ENCODE measurements around the gene EYS.
"Not testable (repeated sequence)": the region's sequence is repeated elsewhere in the genome, so short reads cannot be mapped to it uniquely, and the experiment has no call there.

Gene EYS

GRCh38 chr6:65633501-65633900 lies 73.5 kb downstream of the EYS start:
- no peak for DNase-seq (ENCODE audit: low read depth in 2 of 2)

DNA sequence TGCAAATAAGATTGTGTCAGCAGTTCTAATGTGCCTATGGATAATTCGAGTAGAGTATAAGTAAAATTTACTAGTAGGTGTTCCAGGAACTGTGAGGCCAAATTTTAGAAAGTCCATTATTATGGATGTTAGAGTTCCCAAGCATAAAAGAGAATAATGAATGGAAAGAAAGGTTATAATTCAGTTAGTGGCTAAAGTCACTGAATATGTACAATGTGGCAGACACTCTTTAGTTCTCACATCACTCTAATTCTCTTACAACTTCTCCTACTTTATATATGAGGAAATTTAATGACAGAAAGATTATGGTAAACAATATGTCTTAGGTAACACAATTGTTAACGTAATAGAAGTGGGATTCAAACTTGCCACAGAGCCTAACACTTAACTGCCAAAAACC lies 75.3 kb downstream of the EYS start:
- no peak for DNase-seq (ENCODE audit: low read depth in 2 of 2)

DNA sequence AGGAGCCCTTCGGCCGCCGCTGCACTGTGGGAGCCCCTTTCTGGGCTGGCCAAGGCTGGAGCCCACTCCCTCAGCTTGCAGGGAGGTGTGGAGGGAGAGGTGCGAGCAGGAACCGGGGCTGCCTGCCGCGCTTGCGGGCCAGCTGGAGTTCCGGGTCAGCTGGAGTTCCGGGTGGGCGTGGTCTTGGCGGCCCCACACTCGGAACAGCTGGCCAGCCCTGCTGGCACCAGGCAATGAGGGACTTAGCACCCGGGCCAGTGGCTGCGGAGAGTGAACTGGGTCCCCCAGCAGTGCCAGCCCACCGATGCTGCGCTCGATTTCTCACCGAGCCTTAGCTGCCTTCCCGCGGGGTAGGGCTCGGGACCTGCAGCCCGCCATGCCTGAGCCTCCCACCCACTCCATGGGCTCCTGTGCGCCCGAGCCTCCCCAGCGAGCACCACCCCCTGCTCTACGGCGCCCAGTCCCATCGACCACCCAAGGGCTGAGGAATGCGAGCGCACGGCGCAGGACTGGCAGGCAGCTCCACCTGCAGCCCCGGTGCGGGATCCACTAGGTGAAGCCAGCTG lies 79.5 kb downstream of the EYS start:
- DNase-seq (ENCODE audit: low read depth in 2 of 2): not testable (repeated sequence)

- DNase-seq (ENCODE audit: low read depth in 2 of 2): no peak
Measured at GRCh38 chr6:65627015-65627414, 80.0 kb downstream of the EYS start.

GRCh38 chr6:65623566-65623965 lies 83.5 kb downstream of the EYS start:
- DNase-seq (ENCODE audit: low read depth in 2 of 2): no peak

DNA sequence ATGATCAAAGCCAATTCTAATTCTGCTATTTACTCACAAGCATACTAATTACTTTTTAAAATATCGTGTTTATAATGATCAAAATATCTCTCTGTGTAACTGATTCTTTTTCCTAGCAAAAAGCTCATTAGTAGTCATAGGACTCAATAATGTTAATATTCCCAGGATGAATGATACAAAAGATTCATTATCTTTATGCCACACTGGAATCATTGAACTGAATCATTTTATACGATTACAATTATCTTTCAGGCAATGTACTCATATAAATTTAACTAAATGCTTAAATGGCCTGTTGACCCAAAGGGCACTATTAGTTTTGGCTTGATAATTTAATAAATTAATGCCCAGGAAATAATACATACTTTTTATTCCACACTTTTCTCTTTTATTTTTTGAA lies 96.3 kb downstream of the EYS start:
- DNase-seq (ENCODE audit: low read depth in 2 of 2): no peak

DNA sequence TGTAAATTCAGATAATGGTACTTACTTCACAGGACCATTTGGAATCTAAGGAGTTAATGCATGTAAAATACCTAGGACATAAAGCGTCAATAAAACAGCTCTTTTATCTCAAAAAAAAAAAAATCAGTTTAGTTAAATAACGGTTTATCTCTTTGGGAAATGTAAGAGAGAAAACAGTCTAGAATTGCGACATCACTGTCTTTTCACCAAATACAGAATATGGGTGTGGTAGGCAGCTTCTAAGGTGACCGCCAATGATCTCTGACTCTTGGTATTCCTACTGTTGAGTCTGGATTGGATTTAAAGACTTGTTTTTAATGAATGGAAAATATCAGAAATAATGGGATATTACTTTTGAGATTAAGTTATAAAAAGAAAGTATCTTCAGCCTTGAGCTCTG lies 111.5 kb downstream of the EYS start:
- no peak for DNase-seq (ENCODE audit: low read depth in 2 of 2)

DNA sequence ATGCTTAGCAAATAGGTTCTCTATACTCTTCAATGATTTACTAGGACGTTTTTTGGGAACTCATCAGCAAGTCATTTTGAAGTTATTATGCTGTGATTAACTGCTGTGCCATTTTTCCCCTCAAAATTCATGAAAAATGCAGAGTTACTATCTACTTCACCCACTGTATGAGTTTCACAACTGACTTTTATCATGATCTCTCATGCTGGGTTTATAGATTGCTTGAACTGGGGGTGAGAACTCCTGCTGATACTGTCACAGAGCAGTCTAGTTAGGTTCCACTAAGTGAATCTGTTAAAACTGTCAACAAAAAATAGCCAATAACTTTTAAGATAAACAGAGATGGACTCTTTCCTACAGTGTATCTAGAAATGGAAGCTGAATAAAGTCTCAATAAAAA lies 136.7 kb downstream of the EYS start:
- no peak for DNase-seq (ENCODE audit: low read depth in 2 of 2)

DNA sequence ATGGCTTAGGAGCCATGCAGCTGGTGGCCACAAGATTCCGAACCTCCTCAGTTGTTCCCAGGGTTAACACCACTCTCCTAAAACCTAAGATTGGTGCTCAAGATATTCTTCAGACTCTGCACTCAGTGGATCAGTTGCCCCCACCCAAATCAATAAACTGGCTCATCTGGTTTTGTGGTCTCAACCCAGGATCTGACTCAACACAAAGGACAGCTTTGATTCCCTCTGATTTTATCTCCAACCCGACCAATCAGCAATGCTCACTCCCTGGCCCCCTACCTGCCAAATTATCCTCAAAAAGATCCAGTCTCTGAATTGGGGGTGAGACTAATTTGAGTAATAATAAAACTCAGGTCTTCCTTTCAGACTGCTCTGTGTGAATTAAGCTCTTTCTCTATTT lies 137.5 kb downstream of the EYS start:
- DNase-seq (ENCODE audit: low read depth in 2 of 2): no peak

GRCh38 chr6:65569056-65569455 lies 138.0 kb downstream of the EYS start:
- DNase-seq (ENCODE audit: low read depth in 2 of 2): not testable (repeated sequence)

- DNase-seq (ENCODE audit: low read depth in 2 of 2): no peak
Measured at GRCh38 chr6:65566117-65566516, 140.9 kb downstream of the EYS start.

DNA sequence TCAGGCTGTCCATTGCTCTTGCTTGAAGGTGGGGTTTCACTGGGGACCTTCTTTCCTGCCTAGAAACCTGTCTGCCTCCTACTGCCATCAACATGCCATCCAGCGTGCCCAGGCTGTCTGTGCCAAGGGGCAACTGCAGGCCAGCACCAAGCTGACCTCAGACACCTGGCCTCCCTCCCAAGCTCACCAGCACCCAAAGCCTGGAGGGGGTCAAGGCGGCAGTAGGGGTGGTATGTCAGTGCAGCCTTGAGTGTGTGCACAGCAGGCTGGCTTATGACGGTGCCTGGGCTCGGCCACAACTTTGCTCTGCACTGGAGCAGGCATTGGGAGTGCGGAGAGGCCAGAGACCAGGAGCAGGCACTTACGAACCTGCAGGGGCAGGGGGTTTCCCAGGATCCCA lies 149.0 kb downstream of the EYS start:
- no peak for DNase-seq (ENCODE audit: low read depth in 2 of 2)

DNA sequence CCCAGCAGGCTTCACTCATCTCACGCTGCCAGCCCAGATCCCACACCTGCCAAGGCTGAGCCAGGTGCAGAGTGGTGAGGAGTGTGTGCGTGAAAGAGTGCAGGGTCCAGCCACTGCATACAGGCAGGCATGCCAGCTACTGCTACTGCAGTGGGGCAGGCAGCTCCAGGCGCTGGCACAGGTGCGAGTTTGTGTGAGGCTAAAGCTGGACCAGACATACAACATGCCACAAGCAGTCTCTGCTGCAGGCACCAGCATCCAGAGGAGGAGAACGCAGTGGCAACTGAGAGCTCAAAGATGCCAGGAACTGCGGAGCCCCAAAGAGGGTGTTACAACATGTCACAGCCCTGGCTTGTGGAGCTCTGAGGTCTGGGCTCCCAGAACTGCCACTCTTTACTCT lies 149.8 kb downstream of the EYS start:
- DNase-seq (ENCODE audit: low read depth in 2 of 2): no peak

DNA sequence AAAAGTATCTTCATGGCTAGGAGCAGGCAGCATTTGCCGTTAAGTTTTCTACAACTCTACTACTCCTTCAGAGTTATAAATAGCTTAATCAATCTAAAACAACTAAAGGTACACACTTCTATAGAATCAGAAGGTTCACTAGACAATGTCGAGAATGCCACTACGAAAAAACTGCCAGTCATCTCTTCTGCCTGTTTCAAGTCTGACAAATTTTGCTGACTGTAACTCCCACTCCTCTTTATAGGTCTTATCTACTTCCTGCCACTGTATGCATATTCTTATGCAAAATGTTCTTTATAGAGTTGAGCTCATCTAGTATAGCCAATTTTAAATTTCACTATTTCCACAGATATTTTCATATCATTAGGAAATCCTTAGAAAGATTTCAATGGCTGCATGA lies 160.1 kb downstream of the EYS start:
- DNase-seq (ENCODE audit: low read depth in 2 of 2): no peak

- no peak for DNase-seq (ENCODE audit: low read depth in 2 of 2)
Measured at GRCh38 chr6:65545920-65546319, 161.1 kb downstream of the EYS start.

DNA sequence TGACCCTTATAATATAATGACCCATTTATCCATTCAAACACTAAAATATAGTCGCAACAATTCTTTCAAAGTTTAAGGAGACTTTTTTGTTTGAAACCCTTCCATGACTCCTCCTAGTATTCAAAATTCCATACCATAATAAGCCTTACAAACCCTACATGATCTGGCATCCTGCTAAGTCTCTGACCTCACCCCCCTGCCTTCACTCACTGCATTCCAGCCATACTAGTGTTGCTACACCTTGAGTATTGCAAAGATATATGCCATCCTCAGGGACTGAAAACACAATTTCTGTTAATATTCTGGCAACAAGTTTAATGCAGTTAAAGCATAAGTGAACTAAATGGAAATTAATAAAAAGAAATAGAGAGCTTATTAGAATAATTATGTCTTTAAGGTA lies 168.4 kb downstream of the EYS start:
- DNase-seq (ENCODE audit: low read depth in 2 of 2): no peak

DNA sequence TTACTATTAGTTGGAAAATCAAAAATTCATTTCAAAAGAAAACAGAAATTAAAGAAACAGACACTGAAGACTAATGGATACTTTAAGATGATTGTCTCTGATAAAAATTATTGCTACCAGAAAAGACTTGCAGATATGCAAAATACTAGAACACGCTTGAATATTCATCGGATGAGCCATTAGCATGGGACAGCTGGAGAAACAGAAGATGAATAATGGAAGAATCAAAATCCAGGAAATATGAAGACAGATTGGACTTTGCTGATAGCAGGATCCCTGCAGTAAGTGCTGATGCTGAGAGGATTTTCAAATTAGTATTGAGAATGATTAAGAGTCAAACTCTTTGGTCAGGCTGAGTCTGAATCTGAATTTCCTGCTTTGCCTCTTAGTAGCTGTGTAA lies 169.4 kb downstream of the EYS start:
- no peak for DNase-seq (ENCODE audit: low read depth in 2 of 2)

DNA sequence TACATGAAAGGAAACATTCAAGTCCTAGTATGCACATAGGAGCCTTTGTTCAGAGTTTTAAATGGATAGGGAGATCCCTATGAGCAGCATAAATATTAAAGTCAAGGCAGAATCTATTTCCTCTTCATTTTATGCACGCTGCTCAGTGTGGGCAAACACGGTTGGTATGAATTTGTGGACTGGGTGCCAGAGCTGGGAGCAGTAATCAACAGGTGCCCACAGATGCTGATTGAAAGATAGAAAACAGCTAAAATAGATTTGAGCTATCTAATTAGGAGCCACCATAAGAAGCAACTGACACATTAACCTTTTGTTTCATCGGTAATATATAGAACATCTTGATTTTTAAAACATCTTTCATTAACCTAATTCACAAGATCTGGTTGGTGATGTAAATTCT lies 175.5 kb downstream of the EYS start:
- DNase-seq (ENCODE audit: low read depth in 2 of 2): no peak

DNA sequence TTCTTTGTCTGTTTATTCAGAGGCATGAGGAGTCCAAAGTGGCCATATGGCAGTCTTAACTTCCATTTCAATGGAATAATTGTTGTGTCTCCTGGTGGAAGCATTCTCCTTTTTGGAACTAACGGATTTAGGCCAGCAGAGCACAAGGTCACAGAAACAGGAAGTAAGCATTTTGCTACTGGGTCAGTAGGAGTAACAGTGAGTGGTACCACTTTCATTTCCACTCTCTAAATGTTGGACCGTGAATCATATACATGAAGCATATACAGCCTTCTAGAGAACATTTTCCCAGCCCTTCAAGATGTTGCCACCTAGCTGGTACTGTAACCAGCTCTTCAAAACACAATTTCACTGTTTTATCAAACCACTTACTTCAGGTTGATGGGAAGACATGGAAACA lies 182.8 kb downstream of the EYS start:
- no peak for DNase-seq (ENCODE audit: low read depth in 2 of 2)

DNA sequence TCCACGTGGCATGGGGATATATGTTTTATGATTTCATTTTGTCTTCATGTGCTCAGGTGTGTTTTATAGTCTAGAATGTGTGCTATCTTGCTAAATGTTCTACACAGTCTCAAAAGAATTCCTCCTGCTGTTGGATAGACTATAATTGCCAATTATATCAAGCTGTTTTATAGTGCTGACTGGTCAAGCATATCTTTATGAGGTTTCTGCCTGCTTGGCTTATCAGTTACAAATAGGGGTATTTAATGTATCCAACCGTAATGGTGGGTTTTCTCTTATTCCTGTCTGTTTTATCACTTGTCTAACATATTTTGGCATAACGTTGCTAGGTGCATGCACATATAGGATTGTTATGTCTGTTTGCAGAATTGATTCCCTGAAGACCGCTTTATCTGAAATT lies 201.3 kb downstream of the EYS start:
- no peak for DNase-seq (ENCODE audit: low read depth in 2 of 2)

GRCh38 chr6:65501045-65501444 lies 206.0 kb downstream of the EYS start:
- no peak for DNase-seq (ENCODE audit: low read depth in 2 of 2)

DNA sequence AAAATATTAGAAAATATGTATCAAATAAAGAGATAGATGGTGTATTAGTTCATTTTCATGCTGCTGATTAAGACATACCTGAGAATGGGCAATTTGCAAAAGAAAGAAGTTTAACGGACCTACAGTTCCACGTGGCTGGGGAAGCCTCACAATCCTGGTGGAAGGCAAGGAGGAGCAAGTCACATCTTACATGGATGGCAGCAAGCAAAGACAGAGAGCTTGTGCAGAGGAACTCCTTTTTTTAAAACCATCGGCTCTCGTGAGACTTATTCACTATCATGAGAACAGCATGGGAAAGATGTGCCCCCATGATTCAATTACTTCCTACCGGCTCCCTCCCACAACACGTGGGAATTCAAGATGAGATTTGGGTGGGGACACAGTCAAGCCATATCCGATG lies 223.4 kb downstream of the EYS start:
- DNase-seq (ENCODE audit: low read depth in 2 of 2): not testable (repeated sequence)

DNA sequence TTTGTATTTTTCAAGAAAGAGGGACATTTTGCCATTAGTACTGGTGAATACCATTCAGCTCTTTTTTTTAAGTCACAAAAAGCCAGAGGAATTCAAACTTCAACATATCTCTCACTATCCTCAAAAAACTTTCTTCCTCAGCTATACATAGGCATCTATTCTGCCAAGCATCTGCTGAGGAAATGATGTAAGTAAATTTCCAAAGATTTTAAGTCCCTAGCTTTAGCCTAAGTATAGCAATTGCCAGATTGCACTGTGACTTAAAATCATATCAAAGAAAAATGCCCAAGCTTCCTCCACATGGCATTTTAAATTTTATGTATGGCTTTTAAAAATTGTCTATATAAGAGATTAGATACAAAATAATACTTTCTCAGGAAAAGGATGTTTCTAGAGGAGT lies 237.4 kb downstream of the EYS start:
- DNase-seq (ENCODE audit: low read depth in 2 of 2): no peak

GRCh38 chr6:65468307-65468706 lies 238.7 kb downstream of the EYS start:
- no peak for DNase-seq (ENCODE audit: low read depth in 2 of 2)

DNA sequence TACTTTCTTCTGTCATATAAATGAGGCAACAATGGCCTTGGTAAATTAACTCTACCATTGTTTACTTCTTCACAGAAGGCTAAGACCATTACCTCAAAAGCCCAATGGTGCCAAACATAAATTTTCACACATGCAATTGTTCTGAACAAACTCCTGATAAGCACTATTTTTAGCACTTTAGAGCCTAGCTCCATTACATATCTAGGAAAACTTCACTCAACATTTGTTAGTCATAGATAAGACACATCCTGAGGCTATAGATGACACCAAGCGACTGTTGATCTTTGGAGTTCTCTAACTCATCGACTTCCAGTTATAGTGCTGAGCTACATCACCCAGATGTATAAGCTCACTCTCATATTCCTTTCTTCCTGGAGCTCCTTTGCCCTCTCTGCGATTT lies 245.9 kb downstream of the EYS start:
- no peak for DNase-seq (ENCODE audit: low read depth in 2 of 2)
